NCI-H82 (cell line): ENCODE results near the gene GDPD2.
"Not testable (repeated sequence)": the region's sequence is repeated elsewhere in the genome, so short reads cannot be mapped to it uniquely, and the experiment has no call there.

ENCODE experiments used
- DNase-seq: peaks from one replicate; lab custom pipeline; 2025; lab: John Stamatoyannopoulos, UW

Gene GDPD2

GRCh38 chrX:70422851-70423341, at the start of gene GDPD2:
Gene GDPD2, plus strand, starts transcription at chrX:70423314. Its CDS starts 1,671 bp downstream, at chrX:70424985.
- DNase-seq = peak; percentile 74

- DNase-seq = no peak
Measured at GRCh38 chrX:70386235-70386634, 36.9 kb upstream of the GDPD2 start.

GRCh38 chrX:70398899-70399298, 24.2 kb upstream of the GDPD2 start:
- DNase-seq = no peak

- not testable (repeated sequence) for DNase-seq
Measured at GRCh38 chrX:70400181-70400580, 22.9 kb upstream of the GDPD2 start.

GRCh38 chrX:70402721-70403120, 20.4 kb upstream of the GDPD2 start:
- no peak for DNase-seq

- DNase-seq = no peak
Measured at GRCh38 chrX:70405003-70405402, 18.1 kb upstream of the GDPD2 start.

- no peak for DNase-seq
Measured at GRCh38 chrX:70410921-70411320, 12.2 kb upstream of the GDPD2 start.

- DNase-seq = no peak
Measured at GRCh38 chrX:70411475-70411874, 11.6 kb upstream of the GDPD2 start.

GRCh38 chrX:70421618-70422017, 1.5 kb upstream of the GDPD2 start:
- peak; percentile 20 for DNase-seq

GRCh38 chrX:70423936-70424675, 992 bp downstream of the GDPD2 start:
- no peak for DNase-seq

- DNase-seq = no peak
Measured at GRCh38 chrX:70424801-70425200, 1.7 kb downstream of the GDPD2 start.

GRCh38 chrX:70426286-70427278, 3.5 kb downstream of the GDPD2 start:
- no peak for DNase-seq

- no peak for DNase-seq
Measured at GRCh38 chrX:70427365-70427764, 4.3 kb downstream of the GDPD2 start.

- DNase-seq = no peak
Measured at GRCh38 chrX:70429759-70430158, 6.6 kb downstream of the GDPD2 start.

- DNase-seq = no peak
Measured at GRCh38 chrX:70432936-70433847, 10.1 kb downstream of the GDPD2 start.

GRCh38 chrX:70433848-70434351, 10.8 kb downstream of the GDPD2 start:
- DNase-seq = peak; percentile 88

- peak; percentile 95 for DNase-seq
Measured at GRCh38 chrX:70434352-70434866, 11.3 kb downstream of the GDPD2 start.

GRCh38 chrX:70434914-70435586, 11.9 kb downstream of the GDPD2 start:
- DNase-seq = no peak

GRCh38 chrX:70436343-70436742, 13.2 kb downstream of the GDPD2 start:
- DNase-seq = peak; percentile 84

GRCh38 chrX:70437011-70437410, 13.9 kb downstream of the GDPD2 start:
- no peak for DNase-seq
